HG03565 (cell line): ENCODE data around the gene KXD1.

ENCODE experiments used
- ATAC-seq: cut with Tn5 transposase; IDR thresholded peaks from one replicate; pipeline ENCODE4 v1.9.1; 2021; ENCODE audit warnings: mild to moderate bottlenecking, moderate library complexity; ENCODE audit not compliant: unreplicated experiment

Gene KXD1

DNA sequence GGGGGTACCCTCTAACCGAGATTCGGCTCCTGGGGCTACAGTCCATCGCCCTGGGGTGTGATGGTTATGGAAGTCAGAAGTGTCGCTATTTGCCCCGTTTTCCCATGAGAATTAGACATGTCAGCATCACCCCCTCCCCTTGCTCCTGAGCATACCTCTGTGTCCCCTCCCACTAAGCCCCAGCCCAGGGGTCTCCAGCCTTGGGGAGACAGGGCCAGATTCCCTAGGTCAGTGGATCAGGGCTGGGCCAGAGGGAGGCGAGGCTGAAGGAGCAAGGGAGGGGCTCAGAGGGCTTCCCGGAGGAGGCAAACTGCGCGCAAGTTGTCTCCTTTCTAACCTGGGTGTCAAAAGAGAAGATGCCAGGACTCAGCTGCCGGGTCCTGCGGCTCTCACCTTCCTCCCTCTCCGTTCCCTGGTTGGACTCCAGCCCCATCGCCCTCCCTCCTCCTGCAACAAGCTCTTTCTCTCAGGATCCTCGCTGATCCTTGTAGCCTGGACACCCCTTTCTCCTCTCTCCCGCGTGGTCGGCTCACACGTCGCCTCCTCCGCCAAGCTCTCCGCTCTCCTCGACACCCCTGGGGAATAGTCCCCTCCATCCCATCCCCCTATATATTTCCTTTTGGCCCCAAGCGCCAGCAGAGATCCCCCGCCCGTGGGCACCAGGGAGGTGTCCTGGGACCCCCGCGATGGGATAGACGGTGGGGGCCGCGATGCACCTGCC, 54.5 kb downstream of the KXD1 start:
- ATAC-seq = no peak

GRCh38 chr19:18612772-18613588, 55.3 kb downstream of the KXD1 start, which contains the start of gene TMEM59L:
Gene TMEM59L (plus strand): TSS chr19:18612870. CDS start chr19:18612959, 89 bp downstream.
- ATAC-seq = no peak

DNA sequence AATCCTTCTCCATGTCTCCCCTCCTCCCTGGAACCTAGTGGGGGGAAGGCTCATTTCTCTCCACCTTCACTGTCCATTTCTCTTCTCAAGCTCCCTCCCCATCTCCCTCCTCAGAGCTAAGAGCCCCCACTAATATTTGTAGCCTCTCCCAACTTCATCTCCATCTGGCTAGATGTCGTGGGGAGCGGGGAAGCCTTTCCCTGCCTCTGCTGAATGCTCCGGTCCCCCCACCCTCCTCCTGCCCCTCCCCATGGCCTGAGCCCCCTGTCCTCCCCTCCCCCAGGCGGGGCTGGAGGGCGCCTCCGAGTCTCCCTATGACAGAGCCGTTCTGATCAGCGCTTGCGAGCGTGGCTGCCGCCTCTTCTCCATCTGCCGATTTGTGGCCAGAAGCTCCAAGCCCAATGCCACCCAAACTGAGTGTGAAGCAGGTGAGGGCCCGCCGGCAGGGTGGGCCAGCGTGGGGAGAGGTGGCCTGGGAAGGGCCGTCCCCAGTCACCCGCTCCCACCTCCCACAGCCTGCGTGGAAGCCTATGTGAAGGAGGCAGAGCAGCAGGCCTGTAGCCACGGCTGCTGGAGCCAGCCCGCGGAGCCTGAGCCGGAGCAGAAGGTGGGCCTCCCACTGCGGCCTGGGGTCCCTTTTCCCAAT, 56.0 kb downstream of the KXD1 start:
- ATAC-seq = no peak

- no peak for ATAC-seq
These were observed 58.4 kb downstream of the KXD1 start for GRCh38 chr19:18616023-18616422.

DNA sequence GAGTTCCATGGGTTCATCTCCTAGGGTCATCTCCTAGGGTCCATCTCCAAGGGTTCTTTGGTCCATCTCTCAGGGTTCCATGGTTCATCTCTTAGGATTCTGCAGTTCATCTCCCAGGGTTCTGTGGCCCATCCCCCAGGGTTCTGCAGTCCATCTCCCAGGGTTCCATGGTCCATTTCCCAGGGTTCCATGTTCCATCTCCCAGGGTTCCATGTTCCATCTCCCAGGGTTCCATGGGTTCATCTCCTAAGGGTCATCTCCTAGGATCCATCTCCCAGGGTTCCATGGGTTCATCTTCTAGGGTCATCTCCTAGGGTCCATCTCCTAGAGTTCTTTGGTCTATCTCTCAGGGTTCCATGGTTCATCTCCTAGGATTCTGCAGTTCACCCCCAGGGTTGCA, 59.9 kb downstream of the KXD1 start:
- ATAC-seq = no peak

GRCh38 chr19:18618236-18618635, 60.6 kb downstream of the KXD1 start:
- ATAC-seq = no peak
